ENCODE data around the gene GFOD2. TPM values are rescaled to one million over a fixed set of nuclear protein-coding genes. Genes with fewer than 3 reads are reported as not detected.

GFOD2 gene
- total and polyA plus RNA-seq, 2 of the 13 experiments (the other 11 are each of a cell fraction or from before 2014, with no cell fraction given): 11.1 to 17.2 TPM

DNA sequence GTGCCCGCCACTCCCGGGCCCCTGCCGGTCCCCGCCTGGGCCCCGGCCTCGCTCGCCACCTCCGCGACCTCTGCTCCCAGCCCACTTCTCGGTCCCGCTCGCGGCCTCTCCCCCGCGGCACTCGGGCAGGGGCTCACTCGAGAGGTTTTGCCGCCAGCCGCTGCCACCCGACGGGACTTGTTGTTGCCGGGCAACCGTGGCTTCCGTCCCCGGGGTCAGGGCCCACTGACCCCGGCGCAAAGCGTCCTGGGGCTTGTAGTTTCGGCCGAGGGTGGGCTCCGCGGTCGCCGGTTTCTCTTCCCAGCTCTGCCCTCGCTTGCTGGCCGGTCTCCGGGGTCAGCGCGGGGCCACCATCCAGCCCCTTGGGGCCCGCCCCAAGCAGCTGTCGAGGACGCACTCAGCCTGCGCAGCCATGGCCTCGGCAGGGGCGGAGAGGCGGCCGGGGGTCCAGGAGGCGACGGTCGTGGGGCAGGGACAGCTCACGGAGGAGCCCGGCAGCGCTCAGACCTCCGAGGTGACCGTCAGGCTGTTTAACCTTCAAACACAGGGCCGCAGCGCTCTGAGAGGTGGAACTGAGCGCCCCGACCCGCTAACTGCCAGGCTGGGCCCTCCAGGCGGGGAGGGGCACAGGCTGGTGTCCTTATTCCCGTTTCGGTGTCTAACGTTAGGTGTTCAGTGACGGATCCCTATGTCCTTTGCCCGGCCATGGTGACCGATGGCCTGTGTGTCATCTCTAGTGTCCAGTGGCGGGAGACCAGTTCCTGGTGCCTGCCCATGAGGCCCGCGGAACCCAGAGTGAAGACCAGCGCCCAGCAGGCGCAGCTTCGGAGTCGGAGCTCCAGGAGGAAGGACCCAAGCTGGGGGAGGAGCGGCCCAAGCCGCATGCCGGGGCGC is 52.3 kb downstream of the GFOD2 start, which contains the start of the genes C16orf86 and ENKD1 (continued):
- TF ChIP-seq, protein P1, sequence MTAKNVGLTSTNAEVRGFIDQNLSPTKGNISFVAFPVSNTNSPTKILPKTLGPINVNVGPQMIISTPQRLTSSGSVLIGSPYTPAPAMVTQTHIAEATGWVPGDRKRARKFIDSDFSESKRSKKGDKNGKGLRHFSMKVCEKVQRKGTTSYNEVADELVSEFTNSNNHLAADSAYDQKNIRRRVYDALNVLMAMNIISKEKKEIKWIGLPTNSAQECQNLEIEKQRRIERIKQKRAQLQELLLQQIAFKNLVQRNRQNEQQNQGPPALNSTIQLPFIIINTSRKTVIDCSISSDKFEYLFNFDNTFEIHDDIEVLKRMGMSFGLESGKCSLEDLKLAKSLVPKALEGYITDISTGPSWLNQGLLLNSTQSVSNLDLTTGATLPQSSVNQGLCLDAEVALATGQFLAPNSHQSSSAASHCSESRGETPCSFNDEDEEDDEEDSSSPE (CRISPR knock-in tag; IDR thresholded peaks at IDR 0.05): peak; percentile 66
- peak; percentile 69 for TF ChIP-seq TAF1 (CRISPR knock-in tag; IDR thresholded peaks at IDR 0.05)
- TF ChIP-seq ZNF468 (CRISPR knock-in tag; IDR thresholded peaks at IDR 0.05): 0 out of 2 replicates have a peak, but pooled peaks have one; percentile 49
- TF ChIP-seq ZNF878 (CRISPR knock-in tag; IDR thresholded peaks at IDR 0.05): no peak
- no peak for TF ChIP-seq POLR2AphosphoS5 (IDR thresholded peaks at IDR 0.05; ENCODE audit: low read depth, low read length)
- TF ChIP-seq SKI (IDR thresholded peaks at IDR 0.05; ENCODE audit: partially characterized antibody): peak; percentile 26
- TF ChIP-seq PITX1 (CRISPR knock-in tag; IDR thresholded peaks at IDR 0.05): no peak
- TF ChIP-seq, protein P2, sequence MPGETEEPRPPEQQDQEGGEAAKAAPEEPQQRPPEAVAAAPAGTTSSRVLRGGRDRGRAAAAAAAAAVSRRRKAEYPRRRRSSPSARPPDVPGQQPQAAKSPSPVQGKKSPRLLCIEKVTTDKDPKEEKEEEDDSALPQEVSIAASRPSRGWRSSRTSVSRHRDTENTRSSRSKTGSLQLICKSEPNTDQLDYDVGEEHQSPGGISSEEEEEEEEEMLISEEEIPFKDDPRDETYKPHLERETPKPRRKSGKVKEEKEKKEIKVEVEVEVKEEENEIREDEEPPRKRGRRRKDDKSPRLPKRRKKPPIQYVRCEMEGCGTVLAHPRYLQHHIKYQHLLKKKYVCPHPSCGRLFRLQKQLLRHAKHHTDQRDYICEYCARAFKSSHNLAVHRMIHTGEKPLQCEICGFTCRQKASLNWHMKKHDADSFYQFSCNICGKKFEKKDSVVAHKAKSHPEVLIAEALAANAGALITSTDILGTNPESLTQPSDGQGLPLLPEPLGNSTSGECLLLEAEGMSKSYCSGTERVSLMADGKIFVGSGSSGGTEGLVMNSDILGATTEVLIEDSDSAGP (CRISPR knock-in tag; IDR thresholded peaks at IDR 0.05; ENCODE audit: borderline replicate concordance): peak; percentile 67; the same call in 1 of the 2 replicates
- peak; percentile 41 for TF ChIP-seq PHF20 (CRISPR knock-in tag; IDR thresholded peaks at IDR 0.05)
- peak; percentile 34; the same call in 1 of the 2 replicates for TF ChIP-seq RARA (CRISPR knock-in tag; IDR thresholded peaks at IDR 0.05)
- TF ChIP-seq ZNF616 (CRISPR knock-in tag; IDR thresholded peaks at IDR 0.05; ENCODE audit: low read depth): peak; percentile 33
- peak; percentile 82; the same call in 1 of the 2 replicates for TF ChIP-seq PCBP1 (IDR thresholded peaks at IDR 0.05; ENCODE audit: borderline replicate concordance, low read depth, low read length)
- TF ChIP-seq, protein P3, sequence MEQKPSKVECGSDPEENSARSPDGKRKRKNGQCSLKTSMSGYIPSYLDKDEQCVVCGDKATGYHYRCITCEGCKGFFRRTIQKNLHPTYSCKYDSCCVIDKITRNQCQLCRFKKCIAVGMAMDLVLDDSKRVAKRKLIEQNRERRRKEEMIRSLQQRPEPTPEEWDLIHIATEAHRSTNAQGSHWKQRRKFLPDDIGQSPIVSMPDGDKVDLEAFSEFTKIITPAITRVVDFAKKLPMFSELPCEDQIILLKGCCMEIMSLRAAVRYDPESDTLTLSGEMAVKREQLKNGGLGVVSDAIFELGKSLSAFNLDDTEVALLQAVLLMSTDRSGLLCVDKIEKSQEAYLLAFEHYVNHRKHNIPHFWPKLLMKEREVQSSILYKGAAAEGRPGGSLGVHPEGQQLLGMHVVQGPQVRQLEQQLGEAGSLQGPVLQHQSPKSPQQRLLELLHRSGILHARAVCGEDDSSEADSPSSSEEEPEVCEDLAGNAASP (CRISPR knock-in tag; IDR thresholded peaks at IDR 0.05; ENCODE audit: borderline replicate concordance): 0 out of 2 replicates have a peak, but pooled peaks have one; percentile 19
- TF ChIP-seq CREM (IDR thresholded peaks at IDR 0.05): peak; percentile 74
- no peak for TF ChIP-seq CREM (CRISPR knock-in tag; IDR thresholded peaks at IDR 0.05)
- TF ChIP-seq FOXP1 (IDR thresholded peaks at IDR 0.05): no peak
- no peak for TF ChIP-seq FOXP1 (CRISPR knock-in tag; IDR thresholded peaks at IDR 0.05)
- no peak for TF ChIP-seq TARDBP (CRISPR knock-in tag; IDR thresholded peaks at IDR 0.05)
- peak; percentile 76; the same call in 1 of the 2 replicates for TF ChIP-seq ZMAT3 (CRISPR knock-in tag; conservative IDR thresholded peaks at IDR 0.05)
- TF ChIP-seq CENPT (CRISPR knock-in tag; IDR thresholded peaks at IDR 0.05; ENCODE audit: low read depth): 0 out of 2 replicates have a peak, but pooled peaks have one; percentile 24
- 0 out of 2 replicates have a peak, but pooled peaks have one; percentile 43 for TF ChIP-seq ZNF713 (CRISPR knock-in tag; IDR thresholded peaks at IDR 0.05)
- peak; percentile 11; the same call in 1 of the 2 replicates for TF ChIP-seq MAFG (CRISPR knock-in tag; IDR thresholded peaks at IDR 0.05)
- peak; percentile 62; the same call in 1 of the 2 replicates for TF ChIP-seq AKAP8 (CRISPR knock-in tag; IDR thresholded peaks at IDR 0.05)
- TF ChIP-seq MXD4 (CRISPR knock-in tag; IDR thresholded peaks at IDR 0.05): peak; percentile 24; the same call in 1 of the 2 replicates
- peak; percentile 59 for TF ChIP-seq SRSF1 (optimal IDR thresholded peaks at IDR 0.05; ENCODE audit: low read depth, low read length)
- no peak for TF ChIP-seq CCDC6 (CRISPR knock-in tag; IDR thresholded peaks at IDR 0.05)
- TF ChIP-seq REXO4 (CRISPR knock-in tag; IDR thresholded peaks at IDR 0.05; ENCODE audit: borderline replicate concordance): no peak; the same call in 1 of the 2 replicates
- 0 out of 2 replicates have a peak, but pooled peaks have one; percentile 7 for TF ChIP-seq ZNF121 (CRISPR knock-in tag; IDR thresholded peaks at IDR 0.05)
